Endothelial cell of umbilical vein (primary cell): Measurements from ENCODE around the gene METTL9. TPM values are rescaled to one million over a fixed set of nuclear protein-coding genes. Genes with fewer than 3 reads are reported as not detected.
A peak's percentile ranks its signal among the peaks of the same experiment; 100 is the strongest.
"Not testable (repeated sequence)": the region's sequence is repeated elsewhere in the genome, so short reads cannot be mapped to it uniquely, and the experiment has no call there.

ENCODE experiments used
- BruUV-seq: library from RNA; stranded (reverse); fragments of 400-500 nt; replicated peaks from 2 replicates; lab custom pipeline; 2021; lab: Mats Ljungman, UMichigan
- CTCF ChIA-PET: fragments of 300-600, 350-600 bp; sonication (Branson Sonifier 250); formaldehyde crosslinking; loops from one replicate; lab custom pipeline; 2021; ENCODE audit warnings: antibody characterized with exemption, inconsistent platforms; lab: Charles Lee
- POLR2A ChIA-PET: fragments of 300-600, 350-600 bp; sonication (Branson Sonifier 250); formaldehyde crosslinking; loops from one replicate; lab custom pipeline; 2021; ENCODE audit warnings: antibody characterized with exemption, inconsistent platforms; lab: Charles Lee
- DNase-seq: peaks from one replicate; pipeline ENCODE4 v3.0.0-alpha.2; 2011; ENCODE audit warnings: low read depth, low spot score
- FAIRE-seq: peaks from 2 replicates; lab custom pipeline; 2011; peaks lifted over from hg19 to GRCh38; lab: Jason Lieb, UNC
- H2AFZ ChIP-seq: 2 replicates; pipeline ENCODE4 v1.6.0; 2012; ENCODE audit warnings: low read depth, low read length, control low read depth, inconsistent platforms
- H3K27ac ChIP-seq: 2 replicates; pipeline ENCODE4 v1.5.1; 2011; ENCODE audit warnings: low read depth, mild to moderate bottlenecking, control low read depth, low read length, moderate library complexity; ENCODE audit not compliant: insufficient read depth
- H3K27me3 ChIP-seq, 2 experiments: 2 replicates each; pipeline versions ENCODE4 v1.6.0 to v1.6.1; 2011; ENCODE audit warnings: low read length in 2 of 2, mixed read lengths in 1 of 2; ENCODE audit not compliant: control insufficient read depth in 2 of 2, insufficient read depth in 2 of 2
- H3K36me3 ChIP-seq, 2 experiments: 2 replicates in 1 of 2; 3 replicates in 1 of 2; pipeline ENCODE4 v1.5.1; 2011; ENCODE audit warnings: low read length in 2 of 2, mild to moderate bottlenecking in 1 of 2, moderate library complexity in 1 of 2; ENCODE audit not compliant: control insufficient read depth in 2 of 2, insufficient read depth in 2 of 2; ENCODE audit errors: extremely low read depth in 1 of 2
- H3K4me1 ChIP-seq: 3 replicates; pipeline ENCODE4 v1.5.1; 2011; ENCODE audit warnings: mild to moderate bottlenecking, low read length; ENCODE audit not compliant: control insufficient read depth, insufficient read depth; ENCODE audit errors: extremely low read depth
- H3K4me2 ChIP-seq: 2 replicates; pipeline ENCODE4 v1.6.1; 2011; ENCODE audit warnings: low read length, control low read depth, mixed read lengths; ENCODE audit not compliant: insufficient read depth
- H3K4me3 ChIP-seq, 3 experiments: fragments of 200-600 bp in 1 of 3; sonication (generic), shearing (Covaris generic) in 1 of 3; replicated peaks in 1 of 3; 2 replicates each; pipeline ENCODE4 v1.5.1; 2011 to 2016; ENCODE audit warnings: control low read depth in 3 of 3, low read length in 3 of 3, mild to moderate bottlenecking in 2 of 3, inconsistent platforms in 1 of 3, low read depth in 1 of 3, moderate library complexity in 1 of 3; ENCODE audit not compliant: insufficient read depth in 1 of 3
- H3K79me2 ChIP-seq: 2 replicates; pipeline ENCODE4 v1.6.0; 2012; ENCODE audit warnings: low read length, inconsistent platforms; ENCODE audit not compliant: control insufficient read depth, insufficient read depth
- H3K9ac ChIP-seq: replicated peaks from 2 replicates; pipeline ENCODE3; 2011; ENCODE audit warnings: low read length, control low read depth; ENCODE audit not compliant: insufficient read depth; ENCODE audit errors: extremely low read depth
- H3K9me1 ChIP-seq: replicated peaks from 3 replicates; pipeline ENCODE4 v1.6.0; 2011; ENCODE audit warnings: mild to moderate bottlenecking, low read length; ENCODE audit not compliant: control insufficient read depth, insufficient read depth; ENCODE audit errors: extremely low read depth
- H3K9me3 ChIP-seq: replicated peaks from 2 replicates; pipeline ENCODE4 v1.5.1; 2012; ENCODE audit warnings: low read length, inconsistent platforms; ENCODE audit not compliant: control insufficient read depth, insufficient read depth
- H4K20me1 ChIP-seq: replicated peaks from 2 replicates; pipeline ENCODE3; 2011; ENCODE audit warnings: mild to moderate bottlenecking, low read length; ENCODE audit not compliant: control insufficient read depth, insufficient read depth; ENCODE audit errors: extremely low read depth
- dilution Hi-C: fragments of 300-500 bp; cut with MboI; formaldehyde crosslinking; loops from one replicate; pipeline ENCODE4 v1.15.0; 2019; ENCODE audit warnings: low sequenced_read_pairs; ENCODE audit not compliant: extremely low pct_ligation_motif_present
- intact Hi-C: fragments of 100-400 bp; cut with micrococcal nuclease; formaldehyde crosslinking; loops from one replicate; pipeline ENCODE4 v1.10.0; 2022
- polyA plus RNA-seq, 4 experiments: library from polyadenylated mRNA; depleted of rRNA in 3 of 4; stranded (reverse) in 3 of 4; unstranded in 1 of 4; fragments of >200 nt; gene quantifications; 2 replicates each; pipeline versions ENCODE4 v1.2.1 to v1.2.3, GENCODE V29; 2011 to 2012; ENCODE audit warnings: missing spikeins in 1 of 4
- total RNA-seq: library from RNA; stranded (reverse); gene quantifications from 2 replicates; pipeline ENCODE4 v1.2.3, GENCODE V29; 2021

The METTL9 gene
- total and polyA plus RNA-seq, 2 donors (not counting 3 experiments of a cell fraction or from before 2014, with no cell fraction given) = 53.8 to 121 TPM

GRCh38 chr16:21551076-21551475 is 48.3 kb upstream of the METTL9 start:
- H3K4me1 ChIP-seq, H3K4me2 ChIP-seq, H3K79me2 ChIP-seq, H4K20me1 ChIP-seq, H3K27me3 ChIP-seq, H3K9me3 ChIP-seq, H3K36me3 ChIP-seq, dilution Hi-C loops, CTCF ChIA-PET, H3K27ac ChIP-seq, BruUV-seq, H3K9me1 ChIP-seq, DNase-seq, POLR2A ChIA-PET, FAIRE-seq, H3K9ac ChIP-seq, H2AFZ ChIP-seq, H3K4me3 ChIP-seq: not testable (repeated sequence)
- intact Hi-C loops = loop anchor here (5.0 kb wide), 2 partner anchors 249 to 269 kb away; no protein-coding TSS in a partner anchor

- H3K4me2 ChIP-seq, DNase-seq, FAIRE-seq, H3K79me2 ChIP-seq, POLR2A ChIA-PET, H3K27me3 ChIP-seq, H3K9me3 ChIP-seq, H2AFZ ChIP-seq, H3K27ac ChIP-seq, H3K4me3 ChIP-seq, H4K20me1 ChIP-seq, dilution Hi-C loops, H3K36me3 ChIP-seq, H3K4me1 ChIP-seq, H3K9ac ChIP-seq, BruUV-seq, H3K9me1 ChIP-seq: not testable (repeated sequence)
- intact Hi-C loops = loop anchor here (5.0 kb wide), 2 partner anchors 249 to 269 kb away; no protein-coding TSS in a partner anchor
- CTCF ChIA-PET = interaction anchor here (1.3 to 3.0 kb wide), 2 partner anchors 17 to 363 kb away, joined by 3 to 20 read pairs; no protein-coding TSS in a partner anchor
Observed at GRCh38 chr16:21551600-21551999, 47.8 kb upstream of the METTL9 start.

- H3K36me3 ChIP-seq, dilution Hi-C loops, DNase-seq, H3K9me3 ChIP-seq, H3K4me2 ChIP-seq, H3K4me3 ChIP-seq, H3K79me2 ChIP-seq, H2AFZ ChIP-seq, BruUV-seq, H3K9me1 ChIP-seq, H3K27me3 ChIP-seq, H3K9ac ChIP-seq, H3K27ac ChIP-seq, H4K20me1 ChIP-seq, H3K4me1 ChIP-seq: not testable (repeated sequence)
- intact Hi-C loops = loop anchor here (1.0 to 5.0 kb wide), 4 partner anchors 251 to 768 kb away; no protein-coding TSS in a partner anchor
- POLR2A ChIA-PET = interaction anchor here (0.6 kb wide), 1 partner anchor 653 kb away, joined by 4 read pairs; the partner anchor contains the start of genes DCUN1D3 and LYRM1
- CTCF ChIA-PET = interaction anchor here (0.6 to 3.0 kb wide), 9 partner anchors 10 to 1424 kb away, joined by 3 to 20 read pairs (median 4); no protein-coding TSS in a partner anchor
- FAIRE-seq = peak; percentile 38
Observed at GRCh38 chr16:21553481-21554296, 45.7 kb upstream of the METTL9 start.
